PC-9 (cell line): ENCODE data around the gene KLHDC7B. TPM values are rescaled to one million over a fixed set of nuclear protein-coding genes. Genes with fewer than 3 reads are reported as not detected.

Source experiments
- BruUV-seq: library from RNA; stranded (reverse); fragments of 400-500 nt; replicated peaks from 2 replicates; lab custom pipeline; 2021; lab: Mats Ljungman, UMichigan
- CTCF ChIA-PET: fragments of 300-600 bp; sonication (Branson Sonifier 250); formaldehyde crosslinking; loops from one replicate; lab custom pipeline; 2022; ENCODE audit warnings: antibody characterized with exemption; lab: Charles Lee
- POLR2A ChIA-PET: fragments of 300-600 bp; sonication (Branson Sonifier 250); formaldehyde crosslinking; loops from one replicate; lab custom pipeline; 2022; ENCODE audit warnings: antibody characterized with exemption; ENCODE audit not compliant: unreplicated experiment; lab: Charles Lee
- DNase-seq, 2 experiments: peaks; one replicate each; pipeline versions ENCODE4 v3.0.0 to v3.0.0-alpha.2; 2015 to 2022; ENCODE audit warnings: mixed read lengths in 1 of 2
- H2AFZ ChIP-seq: fragments of 200-600 bp; sonication (generic); 2 replicates; pipeline ENCODE4 v1.8.1; 2017; ENCODE audit warnings: antibody characterized with exemption
- H3F3A ChIP-seq: fragments of 200-600 bp; sonication (generic); 2 replicates; pipeline ENCODE4 v1.8.1; 2017; ENCODE audit warnings: antibody characterized with exemption, mild to moderate bottlenecking, low read depth; ENCODE audit not compliant: insufficient read depth
- H3K27ac ChIP-seq: fragments of 200-600 bp; sonication (generic); 2 replicates; pipeline ENCODE4 v1.6.1; 2016; ENCODE audit warnings: mixed run types
- H3K27me3 ChIP-seq: fragments of 200-600 bp; sonication (generic); 2 replicates; pipeline ENCODE4 v1.6.1; 2016; ENCODE audit warnings: low read depth, mixed run types; ENCODE audit not compliant: insufficient read depth
- H3K36me3 ChIP-seq: fragments of 200-600 bp; sonication (generic); 2 replicates; pipeline ENCODE4 v1.6.1; 2016; ENCODE audit warnings: low read depth, mixed run types
- H3K4me1 ChIP-seq: fragments of 200-600 bp; sonication (generic); replicated peaks from 2 replicates; pipeline ENCODE4 v1.6.1; 2016; ENCODE audit warnings: mixed run types; ENCODE audit not compliant: insufficient read depth
- H3K4me2 ChIP-seq: fragments of 200-600 bp; sonication (generic); 2 replicates; pipeline ENCODE4 v1.6.1; 2017; ENCODE audit warnings: mixed run types
- H3K4me3 ChIP-seq: fragments of 200-600 bp; sonication (generic); 2 replicates; pipeline ENCODE4 v1.6.1; 2016; ENCODE audit warnings: mixed run types
- H3K79me2 ChIP-seq: fragments of 200-600 bp; sonication (generic); 2 replicates; pipeline ENCODE4 v1.6.1; 2017; ENCODE audit warnings: low read depth, mixed run types
- H3K9me2 ChIP-seq: fragments of 200-600 bp; sonication (generic); 2 replicates; pipeline ENCODE4 v1.8.1; 2017; ENCODE audit warnings: mild to moderate bottlenecking; ENCODE audit not compliant: insufficient read depth
- H3K9me3 ChIP-seq: fragments of 200-600 bp; sonication (generic); 2 replicates; pipeline ENCODE4 v1.8.1; 2016; ENCODE audit warnings: low read depth; ENCODE audit not compliant: insufficient read depth
- H4K20me1 ChIP-seq: fragments of 200-600 bp; sonication (generic); 2 replicates; pipeline ENCODE4 v1.8.1; 2017; ENCODE audit not compliant: insufficient read depth
- CTCF ChIP-seq: fragments of 200-600 bp; sonication (generic); conservative IDR thresholded peaks from 2 replicates; pipeline ENCODE4 v1.6.1; 2017; ENCODE audit warnings: mixed run types, antibody characterized with exemption, mild to moderate bottlenecking, moderate library complexity
- EZH2 ChIP-seq: fragments of 200-600 bp; sonication (generic); IDR thresholded peaks from 2 replicates; pipeline ENCODE4 v1.8.0; 2017; ENCODE audit warnings: antibody characterized with exemption, low read depth
- intact Hi-C: fragments of 100-400 bp; cut with micrococcal nuclease; formaldehyde crosslinking; loops from one replicate; pipeline ENCODE4 v1.10.0; 2022; ENCODE audit not compliant: unreplicated experiment
- total RNA-seq: library from RNA; stranded (reverse); gene quantifications from 2 replicates; pipeline ENCODE4 v1.2.3, GENCODE V29; 2021

KLHDC7B gene
- total RNA-seq, 1 experiment from 2014 or later = 0.72 TPM

GRCh38 chr22:50546326-50547262 lies 895 bp downstream of the KLHDC7B start:
- ChIA-PET POLR2A (no interaction called here), CTCF (interaction anchor here (1.4 kb wide), 1 partner anchor 16 kb away, joined by 5 read pairs; the partner anchor contains the start of gene SYCE3)
- H3K9me2 ChIP-seq = no peaks in the 10 kb centered on the region
- peaks cover 35% of the 10 kb centered on the region for H3F3A ChIP-seq
- H3K27me3 ChIP-seq = no peaks in the 10 kb centered on the region
- intact Hi-C loops = no loop called here
- no peaks in the 10 kb centered on the region for H3K79me2 ChIP-seq
- DNase-seq = peak in 1 of 2 experiments; percentile 23
- TF ChIP-seq EZH2 (no peak), CTCF (no peak)
- peak overlapping the region; percentile 75 for H3K27ac ChIP-seq
- H3K4me1 ChIP-seq = peaks cover 44% of the 10 kb centered on the region
- no peaks in the 10 kb centered on the region for H3K36me3 ChIP-seq
- peak overlapping the region; percentile 22; the same call in 1 of the 2 replicates for H3K4me3 ChIP-seq
- no peak overlapping the region for H2AFZ ChIP-seq
- H4K20me1 ChIP-seq = no peaks in the 10 kb centered on the region
- no peaks in the 10 kb centered on the region for H3K9me3 ChIP-seq
- no TSS peak for BruUV-seq
- H3K4me2 ChIP-seq = peak overlapping the region; percentile 71

GRCh38 chr22:50547263-50547985 lies 1.7 kb downstream of the KLHDC7B start:
- no peaks in the 10 kb centered on the region for H3K9me2 ChIP-seq
- no peak overlapping the region for H3K27ac ChIP-seq
- peaks cover 27% of the 10 kb centered on the region for H3F3A ChIP-seq
- no peak for DNase-seq
- no peak for TF ChIP-seq EZH2
- H3K27me3 ChIP-seq = no peaks in the 10 kb centered on the region
- peaks cover 36% of the 10 kb centered on the region for H3K4me1 ChIP-seq
- H3K36me3 ChIP-seq = no peaks in the 10 kb centered on the region
- intact Hi-C loops = no loop called here
- H3K79me2 ChIP-seq = no peaks in the 10 kb centered on the region
- H3K4me2 ChIP-seq = no peak overlapping the region
- no peaks in the 10 kb centered on the region for H4K20me1 ChIP-seq
- CTCF ChIA-PET = interaction anchor here (0.6 kb wide), 1 partner anchor 580 kb away, joined by 5 read pairs; no protein-coding TSS in a partner anchor
- no peak overlapping the region for H2AFZ ChIP-seq
- H3K4me3 ChIP-seq = no peak overlapping the region
- BruUV-seq = no TSS peak
- POLR2A ChIA-PET = no interaction called here
- H3K9me3 ChIP-seq = no peaks in the 10 kb centered on the region

GRCh38 chr22:50548040-50548920 lies 2.6 kb downstream of the KLHDC7B start:
- no peak for DNase-seq
- intact Hi-C loops = no loop called here
- TF ChIP-seq EZH2 (no peak), CTCF (no peak)
- ChIA-PET CTCF (interaction anchor here (0.6 kb wide), 1 partner anchor 581 kb away, joined by 5 read pairs; no protein-coding TSS in a partner anchor), POLR2A (no interaction called here)
- Histone ChIP-seq H3K4me3 (no peak overlapping the region), H3K27ac (no peak overlapping the region), H2AFZ (no peak overlapping the region), H3F3A (peaks cover 24% of the 10 kb centered on the region), H3K36me3 (no peaks in the 10 kb centered on the region), H3K9me2 (no peaks in the 10 kb centered on the region), H3K27me3 (no peaks in the 10 kb centered on the region), H3K4me2 (no peak overlapping the region), H3K79me2 (no peaks in the 10 kb centered on the region), H3K4me1 (peaks cover 32% of the 10 kb centered on the region), H4K20me1 (no peaks in the 10 kb centered on the region), H3K9me3 (no peaks in the 10 kb centered on the region)
- no TSS peak for BruUV-seq
